ENCODE results near the gene SLC8A1.

SLC8A1 gene

GRCh38 chr2:40273734-40274182 is 178.1 kb downstream of the SLC8A1 start:
- no peaks in the 10 kb centered on the region for H3K36me3 ChIP-seq
- no peak overlapping the region for H3K27ac ChIP-seq
- H3K27me3 ChIP-seq, result no peaks in the 10 kb centered on the region
- no peak for TF ChIP-seq CTCF (IDR thresholded peaks at IDR 0.05)
- no peaks in the 10 kb centered on the region for H3K9me3 ChIP-seq
- no peak overlapping the region for H3K4me3 ChIP-seq (ENCODE audit: low read depth in 1 of 2, low read length in 1 of 2)
- no peaks in the 10 kb centered on the region for H3K4me1 ChIP-seq (ENCODE audit: control insufficient read depth in 1 of 2, insufficient read depth in 1 of 2, low read depth in 1 of 2, low read length in 1 of 2)

GRCh38 chr2:40271094-40271493 is 180.8 kb downstream of the SLC8A1 start:
- Histone ChIP-seq H3K36me3 (no peaks in the 10 kb centered on the region), H3K27me3 (no peaks in the 10 kb centered on the region), H3K9me3 (no peaks in the 10 kb centered on the region), H3K4me1 (ENCODE audit: control insufficient read depth in 1 of 2, insufficient read depth in 1 of 2, low read depth in 1 of 2, low read length in 1 of 2) (no peaks in the 10 kb centered on the region), H3K4me3 (ENCODE audit: low read depth in 1 of 2, low read length in 1 of 2) (no peak overlapping the region), H3K27ac (no peak overlapping the region)
- no peak for TF ChIP-seq CTCF (IDR thresholded peaks at IDR 0.05)

- Histone ChIP-seq H3K9me3 (no peaks in the 10 kb centered on the region), H3K27me3 (no peaks in the 10 kb centered on the region), H3K27ac (no peak overlapping the region), H3K4me3 (ENCODE audit: low read depth in 1 of 2, low read length in 1 of 2) (no peak overlapping the region), H3K4me1 (ENCODE audit: control insufficient read depth in 1 of 2, insufficient read depth in 1 of 2, low read depth in 1 of 2, low read length in 1 of 2) (no peaks in the 10 kb centered on the region), H3K36me3 (no peaks in the 10 kb centered on the region)
- no peak for TF ChIP-seq CTCF (IDR thresholded peaks at IDR 0.05)
These were observed 181.5 kb downstream of the SLC8A1 start for GRCh38 chr2:40270372-40270771.

GRCh38 chr2:40268566-40268965 is 183.3 kb downstream of the SLC8A1 start:
- no peaks in the 10 kb centered on the region for H3K27me3 ChIP-seq
- TF ChIP-seq CTCF (IDR thresholded peaks at IDR 0.05), result no peak

GRCh38 chr2:40266201-40266600 is 185.7 kb downstream of the SLC8A1 start:
- H3K27me3 ChIP-seq, result no peaks in the 10 kb centered on the region
- no peaks in the 10 kb centered on the region for H3K36me3 ChIP-seq
- no peak overlapping the region for H3K27ac ChIP-seq
- no peaks in the 10 kb centered on the region for H3K4me1 ChIP-seq (ENCODE audit: control insufficient read depth in 1 of 2, insufficient read depth in 1 of 2, low read depth in 1 of 2, low read length in 1 of 2)
- no peaks in the 10 kb centered on the region for H3K9me3 ChIP-seq
- TF ChIP-seq CTCF (IDR thresholded peaks at IDR 0.05), result no peak
- no peak overlapping the region for H3K4me3 ChIP-seq (ENCODE audit: low read depth in 1 of 2, low read length in 1 of 2)

More at GRCh38 chr2:40268566-40268965, 183.3 kb downstream of the SLC8A1 start:
- H3K27ac ChIP-seq, result no peak overlapping the region
- no peaks in the 10 kb centered on the region for H3K9me3 ChIP-seq
- H3K36me3 ChIP-seq, result no peaks in the 10 kb centered on the region
- H3K4me3 ChIP-seq (ENCODE audit: low read depth in 1 of 2, low read length in 1 of 2), result no peak overlapping the region
- no peaks in the 10 kb centered on the region for H3K4me1 ChIP-seq (ENCODE audit: control insufficient read depth in 1 of 2, insufficient read depth in 1 of 2, low read depth in 1 of 2, low read length in 1 of 2)

- Histone ChIP-seq H3K27me3 (no peaks in the 10 kb centered on the region), H3K36me3 (no peaks in the 10 kb centered on the region), H3K4me1 (ENCODE audit: control insufficient read depth in 1 of 2, insufficient read depth in 1 of 2, low read depth in 1 of 2, low read length in 1 of 2) (no peaks in the 10 kb centered on the region), H3K4me3 (ENCODE audit: low read depth in 1 of 2, low read length in 1 of 2) (no peak overlapping the region), H3K9me3 (no peaks in the 10 kb centered on the region), H3K27ac (no peak overlapping the region)
- TF ChIP-seq CTCF (IDR thresholded peaks at IDR 0.05), result no peak
These were observed 186.3 kb downstream of the SLC8A1 start for GRCh38 chr2:40265602-40266001.
